Heart left ventricle (tissue), 16 donors: ENCODE results near the gene ADIRF. TPM values are rescaled to one million over a fixed set of nuclear protein-coding genes. Genes with fewer than 3 reads are reported as not detected.
"Not testable (repeated sequence)": the region's sequence is repeated elsewhere in the genome, so short reads cannot be mapped to it uniquely, and the experiment has no call there.

Experiments
- ATAC-seq, 4 donors: fragments of 200-7000 bp; cut with Tn5 transposase; one replicate each; pipeline ENCODE4 v1.9.1; 2020 to 2022; ENCODE audit warnings: moderate library complexity in 4 of 4, mild to moderate bottlenecking in 3 of 4, moderate number of reproducible peaks in 1 of 4
- DNase-seq, 5 donors: peaks; one replicate each; pipeline ENCODE4 v3.0.0-alpha.2; 2020
- H3K27ac ChIP-seq, 12 donors: fragments of 200-600 bp; sonication (generic) in 4 of 12; one replicate each; pipeline versions ENCODE4 v1.5.0 to v1.8.0; 2016 to 2022; ENCODE audit warnings: mild to moderate bottlenecking in 2 of 12
- H3K27me3 ChIP-seq, 9 donors: fragments of 200-600 bp; sonication (generic) in 2 of 9; one replicate each; pipeline versions ENCODE4 v1.5.1 to v1.8.0; 2016 to 2022; ENCODE audit warnings: mild to moderate bottlenecking in 3 of 9
- H3K36me3 ChIP-seq, 9 donors: fragments of 200-600 bp; sonication (generic) in 2 of 9; one replicate each; pipeline versions ENCODE4 v1.5.0 to v1.8.0; 2018 to 2022; ENCODE audit warnings: mild to moderate bottlenecking in 2 of 9
- H3K4me1 ChIP-seq, 12 donors: fragments of 200-600 bp; sonication (generic) in 4 of 12; one replicate each; pipeline versions ENCODE4 v1.5.0 to v1.8.0; 2016 to 2022; ENCODE audit warnings: mild to moderate bottlenecking in 3 of 12
- H3K4me3 ChIP-seq, 12 donors: fragments of 200-600 bp; sonication (generic) in 4 of 12; one replicate each; pipeline versions ENCODE4 v1.5.0 to v1.8.0; 2017 to 2022; ENCODE audit warnings: mild to moderate bottlenecking in 9 of 12, moderate library complexity in 4 of 12
- H3K9me3 ChIP-seq, 12 donors: fragments of 200-600 bp; sonication (generic) in 4 of 12; one replicate each; pipeline versions ENCODE4 v1.5.0 to v1.8.0; 2016 to 2022; ENCODE audit warnings: mild to moderate bottlenecking in 1 of 12
- POLR2A ChIP-seq, 2 donors: fragments of 450-650 bp; IDR thresholded peaks; one replicate each; pipeline ENCODE4 v1.6.1; 2017; ENCODE audit warnings: antibody characterized with exemption in 2 of 2, mild to moderate bottlenecking in 2 of 2, moderate library complexity in 2 of 2
- WGBS, 4 donors: extraction: QIAGEN DNeasy Blood & Tissue Kit in 2 of 4; methylation state at CpG; one replicate each; pipeline versions ENCODE4 v1.1.5 to v1.1.7; 2013 to 2018; 5-methylcytosine and 5-hydroxymethylcytosine counted together
- intact Hi-C, 10 donors: fragments of 100-400 bp; cut with DNase I; formaldehyde crosslinking; loops; one replicate each; pipeline versions ENCODE4 v1.11.1 to v1.14.2; 2022
- polyA plus RNA-seq, 2 donors: library from polyadenylated mRNA; stranded (reverse); fragments of 200-250 nt; gene quantifications; one replicate each; pipeline ENCODE4 v1.2.3, GENCODE V29; 2013
- total RNA-seq, 9 donors: library from RNA; depleted of rRNA in 2 of 9; stranded (reverse); fragments of >200 nt in 2 of 9; fragmentation: NEBNext Ultra II Directional in 3 of 9; extraction: Animal tissue kit (Norgen Biotek cat#: 25700) in 3 of 9; gene quantifications; one replicate each; pipeline versions ENCODE4 v1.1.0 to v1.2.4, GENCODE V29; 2016 to 2023
- TF ChIP-seq, protein P1 (sequence below), 12 donors: fragments of 200-600 bp; sonication (generic) in 4 of 12; IDR thresholded peaks; one replicate each; pipeline versions ENCODE4 v1.5.0 to v1.8.0; 2018 to 2022; ENCODE audit warnings: antibody characterized with exemption in 12 of 12, mild to moderate bottlenecking in 5 of 12
- donor health status: ischemic (EF 13 %, LVEDD 7.1; RV severe dilation, severe dysfunction).
- donor health status: healthy with polysubstance abuse.
- donor health status: DM: no; HTN: yes; CAD: no.
- donor health status: DM: no; HTN: no; CAD: no.
- donor health status: ischemic (EF 25% LVEDD 6.9; RV normal size, moderate dysfunction).
- donor health status: ischemic (EF 25% LVEDD 5.7; RV mildly dilated, moderate dysfunction).
- donor health status: healthy.
- donor health status: DM: yes; HTN: yes; CAD: no.
- donor health status: ischemic (EF 35%, LVEDD 5.7; RV mildly dilated, moderate dysfunction).
- donor health status: nonischemic (EF 11% LVEDD 7.7; RV severe dilation, severe dysfunction).
- donor health status: DM: yes; HTN: yes; CAD: no.
- donor health status: PGD.
- donor health status: ischemic (EF 29% LVEDD 5.4; RV normal size, mild dysfunction).
- donor health status: nonischemic (EF 23%, LVEDD 6.1; RV moderate dilation, normal function).

Gene ADIRF
- total and polyA plus RNA-seq, 11 donors: 21.2 to 189 (median 41.1) TPM

DNA sequence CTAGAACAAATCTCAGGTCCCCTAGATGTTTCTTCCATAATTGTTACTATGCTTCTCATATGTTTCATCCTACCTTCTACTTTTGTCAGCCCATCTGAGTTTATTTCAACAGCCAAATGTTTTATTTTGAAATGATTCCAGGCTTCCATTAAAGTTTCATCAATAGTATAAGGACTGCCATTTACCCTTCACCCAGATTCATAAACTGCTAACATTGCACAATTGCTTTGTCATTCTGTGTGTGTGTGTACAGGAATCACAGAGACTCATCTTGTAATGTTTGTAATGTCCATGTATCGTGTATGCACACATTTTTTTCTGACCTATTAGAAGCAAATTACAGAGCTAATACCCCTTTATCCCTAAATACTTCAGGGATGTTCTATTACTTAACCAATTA, 36.4 kb upstream of the ADIRF start:
- 88 to 97% (median 93%) methylated on average over 1 of the region's 1 CpG for whole genome bisulfite sequencing, 4 donors
- no peak for ATAC-seq
- no peaks in the 10 kb centered on the region for H3K27me3 ChIP-seq
- no peak overlapping the region for H3K4me3 ChIP-seq
- no peak for TF ChIP-seq POLR2A (IDR thresholded peaks at IDR 0.05)
- TF ChIP-seq, protein P1, sequence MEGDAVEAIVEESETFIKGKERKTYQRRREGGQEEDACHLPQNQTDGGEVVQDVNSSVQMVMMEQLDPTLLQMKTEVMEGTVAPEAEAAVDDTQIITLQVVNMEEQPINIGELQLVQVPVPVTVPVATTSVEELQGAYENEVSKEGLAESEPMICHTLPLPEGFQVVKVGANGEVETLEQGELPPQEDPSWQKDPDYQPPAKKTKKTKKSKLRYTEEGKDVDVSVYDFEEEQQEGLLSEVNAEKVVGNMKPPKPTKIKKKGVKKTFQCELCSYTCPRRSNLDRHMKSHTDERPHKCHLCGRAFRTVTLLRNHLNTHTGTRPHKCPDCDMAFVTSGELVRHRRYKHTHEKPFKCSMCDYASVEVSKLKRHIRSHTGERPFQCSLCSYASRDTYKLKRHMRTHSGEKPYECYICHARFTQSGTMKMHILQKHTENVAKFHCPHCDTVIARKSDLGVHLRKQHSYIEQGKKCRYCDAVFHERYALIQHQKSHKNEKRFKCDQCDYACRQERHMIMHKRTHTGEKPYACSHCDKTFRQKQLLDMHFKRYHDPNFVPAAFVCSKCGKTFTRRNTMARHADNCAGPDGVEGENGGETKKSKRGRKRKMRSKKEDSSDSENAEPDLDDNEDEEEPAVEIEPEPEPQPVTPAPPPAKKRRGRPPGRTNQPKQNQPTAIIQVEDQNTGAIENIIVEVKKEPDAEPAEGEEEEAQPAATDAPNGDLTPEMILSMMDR (IDR thresholded peaks at IDR 0.05): no peak
- peaks cover 0 to 99% (median 45%) of the 10 kb centered on the region in 9 donors for H3K36me3 ChIP-seq
- peak overlapping the region in 1 of 12 donors; percentile 33 for H3K27ac ChIP-seq
- intact Hi-C loops: no loop called here
- DNase-seq: no peak
- peaks cover 0 to 11% (median 2%) of the 10 kb centered on the region in 12 donors for H3K4me1 ChIP-seq
- H3K9me3 ChIP-seq: no peaks in the 10 kb centered on the region

DNA sequence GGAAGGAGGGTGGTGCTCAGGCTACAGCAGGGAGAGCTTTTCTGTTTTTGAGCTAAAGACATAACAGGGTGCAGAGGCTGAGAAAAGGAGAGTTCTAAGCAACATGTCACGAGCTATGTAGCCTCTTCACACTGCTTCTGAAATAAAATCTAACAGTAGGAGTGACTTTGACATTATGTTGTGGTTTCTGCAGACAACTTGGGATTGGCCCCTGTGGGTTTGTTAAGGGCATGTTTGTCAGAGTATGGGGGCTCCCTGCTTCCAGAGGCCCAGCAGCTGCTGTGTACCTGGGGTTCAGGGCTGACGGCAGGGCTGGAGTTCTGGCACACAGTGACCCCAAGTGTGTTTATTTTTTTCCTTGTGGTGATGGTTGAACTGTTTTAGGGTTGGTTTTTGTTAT, 35.6 kb upstream of the ADIRF start:
- DNase-seq (no peak), ATAC-seq (no peak)
- 89 to 94% (median 92%) methylated on average over 2 of the region's 2 CpGs for WGBS, 4 donors
- Histone ChIP-seq H3K4me1 (peaks cover 0 to 10% (median 0%) of the 10 kb centered on the region in 12 donors), H3K27me3 (no peaks in the 10 kb centered on the region), H3K4me3 (no peak overlapping the region), H3K9me3 (no peaks in the 10 kb centered on the region), H3K36me3 (peaks cover 0 to 100% (median 48%) of the 10 kb centered on the region in 9 donors), H3K27ac (peak overlapping the region in 1 of 12 donors; percentile 33)
- no peak for TF ChIP-seq POLR2A (IDR thresholded peaks at IDR 0.05)
- TF ChIP-seq, protein P1 (IDR thresholded peaks at IDR 0.05): no peak
- intact Hi-C loops: no loop called here

DNA sequence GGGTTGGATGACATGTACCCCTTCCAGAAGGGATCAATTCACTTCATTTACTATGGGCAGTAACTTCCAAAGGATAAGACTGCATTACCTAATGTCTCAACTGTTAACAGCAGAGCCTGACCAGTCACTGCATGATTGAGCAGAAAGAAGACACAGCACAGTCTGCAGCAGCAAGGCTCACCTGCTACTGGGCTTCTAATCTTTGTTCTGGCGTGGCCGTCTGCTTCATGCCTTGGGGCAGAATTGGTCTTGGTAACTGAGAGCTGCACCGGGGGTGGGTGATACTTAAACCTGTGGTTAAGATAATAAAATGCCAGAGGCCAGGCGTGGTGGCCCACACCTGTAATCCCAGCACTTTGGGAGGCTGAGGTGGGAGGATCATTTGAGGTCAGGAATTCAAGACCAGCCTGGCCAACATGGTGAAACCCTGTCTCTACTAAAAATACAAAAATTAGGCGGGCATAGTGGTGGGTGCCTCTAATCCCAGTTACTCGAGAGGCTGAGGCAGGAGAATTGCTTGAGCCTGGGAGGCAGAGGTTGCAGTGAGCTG, 34.0 kb upstream of the ADIRF start:
- Histone ChIP-seq H3K36me3 (peaks cover 0 to 99% (median 46%) of the 10 kb centered on the region in 9 donors), H3K4me1 (peaks cover 0 to 15% (median 0%) of the 10 kb centered on the region in 12 donors)
- 86 to 94% (median 91%) methylated on average over 6 of the region's 6 CpGs for WGBS, 4 donors
- H3K27ac ChIP-seq, H3K9me3 ChIP-seq, H3K4me3 ChIP-seq, H3K27me3 ChIP-seq, intact Hi-C loops, ATAC-seq, DNase-seq: not testable (repeated sequence)

DNA sequence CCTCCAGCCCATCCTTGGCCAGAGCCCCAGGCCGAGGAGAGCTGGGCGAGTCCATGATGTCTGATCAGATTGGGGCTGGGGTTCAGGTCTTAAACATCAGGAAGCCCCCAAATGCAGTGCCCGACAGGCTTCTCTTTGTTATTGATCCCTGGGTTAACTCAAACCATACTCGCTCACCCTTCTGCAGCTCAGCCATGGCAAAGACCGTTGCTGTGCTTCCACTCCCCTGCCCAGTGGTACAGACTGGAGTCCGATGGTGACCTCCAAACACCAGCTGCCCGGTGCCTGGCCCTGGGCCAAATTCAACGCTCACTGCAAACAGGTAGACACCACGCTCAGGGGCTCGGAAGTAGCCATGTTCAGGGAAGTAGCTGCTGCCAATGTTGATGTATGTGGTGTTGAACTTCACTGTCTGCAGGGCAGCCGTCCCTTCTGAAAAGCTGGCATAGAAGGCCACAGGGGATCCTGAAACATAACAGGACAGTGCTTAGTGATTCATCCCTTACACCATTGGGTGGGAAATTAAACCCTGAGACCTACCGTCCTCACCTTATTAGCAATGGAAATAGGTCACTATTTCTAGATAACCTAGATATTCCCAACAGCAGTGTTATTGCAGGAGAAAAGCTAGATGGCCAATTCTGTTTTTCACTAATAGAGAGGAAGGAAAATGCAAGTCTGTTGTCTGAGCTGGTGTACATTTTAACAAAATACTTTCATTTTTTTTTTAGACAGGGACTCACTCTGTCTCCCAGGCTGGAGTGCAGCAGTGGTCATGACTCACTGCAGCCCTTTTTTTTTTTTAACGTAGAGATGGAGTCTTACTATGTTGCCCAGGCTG, 31.4 kb upstream of the ADIRF start:
- WGBS, 4 donors: 73 to 89% (median 77%) methylated on average over 8 to 13 of the region's 13 CpGs
- no peak overlapping the region for H3K4me3 ChIP-seq
- TF ChIP-seq, protein P1 (IDR thresholded peaks at IDR 0.05): no peak
- TF ChIP-seq POLR2A (IDR thresholded peaks at IDR 0.05): no peak
- no peaks in the 10 kb centered on the region for H3K27me3 ChIP-seq
- no peaks in the 10 kb centered on the region for H3K9me3 ChIP-seq
- ATAC-seq (no peak), DNase-seq (no peak)
- peaks cover 0 to 21% (median 0%) of the 10 kb centered on the region in 12 donors for H3K4me1 ChIP-seq
- H3K27ac ChIP-seq: no peak overlapping the region
- H3K36me3 ChIP-seq: peaks cover 0 to 84% (median 37%) of the 10 kb centered on the region in 9 donors
- intact Hi-C loops: loop anchor here in 2 of 10 donors (5.0 kb wide), 1 partner anchor 35 kb away; no protein-coding TSS in a partner anchor
